GDM1 (cell line): Measurements from ENCODE around the gene DOCK9.
"Not testable (repeated sequence)": the region's sequence is repeated elsewhere in the genome, so short reads cannot be mapped to it uniquely, and the experiment has no call there.

Experiments
- DNase-seq: peaks from one replicate; lab custom pipeline; 2025; lab: John Stamatoyannopoulos, UW

Gene DOCK9

GRCh38 chr13:98772794-98773452 is 204.9 kb downstream of the DOCK9 start:
- no peak for DNase-seq

- DNase-seq = no peak
These were observed 205.8 kb downstream of the DOCK9 start for GRCh38 chr13:98771838-98772611.

DNA sequence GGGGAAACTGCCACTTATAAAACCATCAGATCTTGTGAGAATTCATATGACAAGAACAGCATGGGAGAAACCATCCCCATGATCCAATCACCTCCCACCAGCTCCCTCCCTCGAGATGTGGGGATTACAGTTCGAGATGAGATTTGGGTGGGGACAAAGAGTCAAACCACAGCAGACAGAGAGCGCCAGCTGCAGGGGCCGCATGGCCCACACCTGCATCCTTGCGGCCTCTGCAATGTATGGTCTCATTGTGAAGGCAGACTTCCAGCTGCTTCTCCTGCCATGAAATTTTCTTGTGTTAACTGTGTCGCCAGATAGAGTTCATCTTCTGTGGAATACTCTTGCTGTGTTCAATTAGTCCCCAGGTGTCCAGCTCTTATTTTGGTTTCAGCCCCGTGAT is 208.1 kb downstream of the DOCK9 start:
- DNase-seq = no peak

DNA sequence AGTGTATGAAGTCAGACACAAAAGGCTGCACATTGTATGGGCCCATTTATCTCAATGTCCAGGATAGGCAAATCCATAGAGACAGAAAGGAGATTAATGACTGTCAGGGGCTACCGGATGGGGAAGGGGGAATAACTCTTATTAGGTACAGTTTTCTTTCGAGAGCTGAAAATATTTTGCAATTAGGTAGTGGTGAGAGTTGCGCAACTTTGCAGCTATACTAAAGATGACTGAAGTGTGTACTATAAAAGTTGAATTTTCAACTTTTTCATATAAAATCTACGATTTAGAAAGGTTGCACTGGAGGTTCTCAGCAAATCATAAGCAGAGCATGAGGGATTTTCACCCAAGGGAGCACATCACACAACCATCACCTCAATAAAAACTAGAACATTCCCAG is 209.3 kb downstream of the DOCK9 start:
- DNase-seq = no peak

DNA sequence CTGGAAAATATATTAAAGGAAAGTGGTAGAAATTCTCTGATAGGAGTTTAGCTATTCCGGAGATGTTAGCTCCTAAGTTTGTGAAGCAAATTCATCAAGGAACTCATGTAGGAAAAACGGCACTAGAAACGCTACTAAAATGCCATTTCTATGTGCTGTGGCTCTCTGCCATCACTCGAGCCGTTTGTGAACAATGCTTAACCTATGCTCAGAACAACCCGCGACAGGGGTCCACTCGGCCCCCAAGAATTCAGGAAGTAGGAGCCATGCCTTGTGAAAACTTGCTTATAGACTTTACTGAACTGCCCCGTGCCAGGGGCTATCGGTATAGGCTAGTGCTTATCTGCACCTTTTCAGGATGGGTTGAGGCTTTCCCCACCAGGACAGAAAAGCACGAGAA is 211.2 kb downstream of the DOCK9 start:
- DNase-seq = no peak

DNA sequence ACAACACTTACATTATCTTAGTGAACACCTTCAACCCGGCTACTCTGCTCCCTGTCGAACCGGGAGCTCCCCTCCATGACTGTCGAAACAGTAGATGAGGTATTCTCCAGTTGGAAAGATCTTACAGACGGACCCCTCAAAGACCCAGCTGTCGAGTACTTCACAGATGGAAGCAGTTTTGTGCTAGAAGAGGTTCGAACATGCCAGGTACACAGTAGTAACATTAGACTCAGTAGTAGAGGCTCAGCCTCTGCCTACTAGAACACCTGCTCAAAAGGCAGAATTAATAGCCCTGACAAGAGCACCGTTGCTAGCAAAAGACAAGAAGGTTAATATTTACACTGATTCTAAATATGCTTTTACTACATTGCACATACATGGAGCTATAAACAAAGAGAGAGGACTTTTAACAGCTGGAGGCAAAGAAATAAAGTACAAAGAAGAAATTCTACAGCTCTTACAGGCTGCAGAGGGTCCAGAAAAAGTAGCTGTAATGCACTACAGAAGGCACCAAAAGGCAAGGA is 211.8 kb downstream of the DOCK9 start:
- DNase-seq = no peak

GRCh38 chr13:98761986-98762616 is 215.8 kb downstream of the DOCK9 start:
- no peak for DNase-seq

GRCh38 chr13:98761126-98761985 is 216.5 kb downstream of the DOCK9 start:
- no peak for DNase-seq

- no peak for DNase-seq
These were observed 222.1 kb downstream of the DOCK9 start for GRCh38 chr13:98755729-98756128.

DNA sequence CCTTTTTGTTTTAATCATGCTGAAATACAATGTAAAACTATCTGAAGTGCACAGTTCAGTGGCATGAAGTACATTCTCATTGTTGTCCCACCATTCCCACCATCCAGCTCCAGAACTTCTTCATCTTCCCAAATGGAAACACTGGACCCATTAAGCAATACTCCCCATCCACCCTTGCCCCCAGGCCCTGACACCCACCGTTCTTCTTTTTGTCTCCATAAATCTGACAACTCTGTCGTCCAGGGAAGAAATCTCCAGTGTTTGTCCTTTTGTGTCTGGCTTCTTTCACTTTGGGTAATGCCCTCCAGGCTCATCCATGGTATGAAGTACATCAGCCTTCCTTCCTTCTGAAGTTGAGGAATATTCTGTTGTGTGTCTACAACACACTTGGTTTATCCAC is 222.7 kb downstream of the DOCK9 start:
- DNase-seq = no peak

DNA sequence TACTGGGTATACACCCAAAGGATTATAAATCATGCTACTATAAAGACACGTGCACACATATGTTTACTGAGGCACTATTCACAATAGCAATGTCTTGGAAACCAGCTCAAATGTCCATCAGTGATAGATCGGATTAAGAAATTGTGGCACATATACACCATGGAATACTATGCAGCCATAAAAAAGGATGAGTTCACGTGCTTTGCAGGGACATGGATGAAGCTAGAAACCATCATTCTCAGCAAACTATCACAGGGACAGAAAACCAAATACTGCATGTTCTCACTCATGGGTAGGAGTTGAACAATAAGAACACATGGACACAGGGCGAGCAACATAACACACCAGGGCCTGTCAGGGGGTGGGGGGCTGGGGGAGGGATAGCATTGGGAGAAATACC is 223.4 kb downstream of the DOCK9 start:
- not testable (repeated sequence) for DNase-seq

- DNase-seq = no peak
These were observed 225.2 kb downstream of the DOCK9 start, which contains the start of gene SLC15A1 for GRCh38 chr13:98752467-98753290. Gene SLC15A1, minus strand, starts transcription at chr13:98752672. Its CDS starts 74 bp downstream, at chr13:98752598.

GRCh38 chr13:98751861-98752466 is 225.9 kb downstream of the DOCK9 start:
- DNase-seq = no peak

GRCh38 chr13:98751367-98751782 is 226.5 kb downstream of the DOCK9 start:
- DNase-seq = no peak

DNA sequence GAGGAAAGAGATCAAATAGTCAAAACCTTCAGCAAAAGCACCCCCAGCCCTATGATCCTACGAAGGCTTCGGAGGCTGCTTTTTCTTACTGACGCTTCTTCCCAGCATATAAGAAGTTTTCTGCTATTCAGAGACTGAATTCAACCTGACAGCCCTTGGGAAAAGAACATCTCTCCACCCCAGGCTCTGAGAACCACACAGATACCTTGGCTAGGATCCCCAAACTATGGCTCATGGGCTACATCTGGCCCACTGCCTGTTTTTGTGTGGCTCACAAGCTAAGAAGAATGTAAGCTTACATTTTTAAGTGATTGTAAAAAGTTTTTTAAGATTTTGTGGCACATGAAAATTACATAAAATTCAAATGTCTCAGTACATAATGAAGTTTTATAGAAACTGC is 228.4 kb downstream of the DOCK9 start:
- no peak for DNase-seq

DNA sequence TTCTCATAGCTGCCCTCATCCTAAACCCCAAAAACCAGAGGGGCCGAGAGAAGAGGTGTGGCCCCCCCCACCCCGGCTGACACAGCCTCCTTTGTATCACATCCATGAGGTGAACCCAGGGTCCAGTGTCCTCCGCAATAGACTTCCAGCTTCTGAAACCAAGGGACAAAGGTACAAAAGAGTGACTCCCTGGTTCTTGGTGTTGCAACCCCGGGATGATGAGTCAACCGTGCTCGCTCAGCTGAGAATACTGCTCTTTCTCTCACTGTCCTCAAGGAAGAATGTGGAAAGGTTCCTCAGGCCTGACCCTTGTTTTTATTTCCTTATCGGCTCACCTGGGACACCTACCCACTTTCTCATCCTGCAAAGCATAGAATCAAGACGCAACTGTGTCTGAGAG is 230.9 kb downstream of the DOCK9 start:
- no peak for DNase-seq
